SK-N-MC (cell line): ENCODE results near the gene MMD2.

Experiments
- EZH2 ChIP-seq: fragments of 200-600 bp; sonication (generic); IDR thresholded peaks from one replicate; pipeline ENCODE4 v1.6.1; 2017; ENCODE audit warnings: antibody characterized with exemption
- POLR2AphosphoS5 ChIP-seq: IDR thresholded peaks from 2 replicates; pipeline ENCODE4 v1.6.1; 2012; ENCODE audit warnings: mild to moderate bottlenecking, low read depth, low read length, borderline replicate concordance

DNA sequence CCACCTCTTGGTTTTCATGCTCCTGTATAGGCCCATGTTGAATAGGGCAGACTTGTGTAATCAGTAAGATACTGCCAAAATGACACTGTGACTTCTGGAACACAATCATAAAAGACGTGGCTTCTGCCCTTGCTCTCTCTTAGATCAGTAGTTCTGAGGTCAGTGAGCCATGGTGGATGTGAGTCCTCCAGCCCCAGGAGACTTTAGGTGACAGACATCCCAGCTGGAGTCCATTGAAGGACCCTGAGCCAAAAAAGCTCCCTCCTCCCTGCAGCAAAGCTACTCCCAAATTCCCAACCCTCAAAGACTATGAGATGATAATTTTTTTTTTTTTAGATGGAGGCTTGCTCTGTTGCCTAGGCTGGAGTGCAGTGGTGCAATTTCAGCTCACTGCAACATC is 72.3 kb downstream of the MMD2 start:
- TF ChIP-seq POLR2AphosphoS5 (no peak), EZH2 (no peak)
